HG03442 (cell line): ENCODE data around the gene MAP6.

Experiments
- ATAC-seq: cut with Tn5 transposase; IDR thresholded peaks from one replicate; pipeline ENCODE4 v1.9.1; 2021; ENCODE audit warnings: mild to moderate bottlenecking, moderate library complexity; ENCODE audit not compliant: unreplicated experiment

Gene MAP6

DNA sequence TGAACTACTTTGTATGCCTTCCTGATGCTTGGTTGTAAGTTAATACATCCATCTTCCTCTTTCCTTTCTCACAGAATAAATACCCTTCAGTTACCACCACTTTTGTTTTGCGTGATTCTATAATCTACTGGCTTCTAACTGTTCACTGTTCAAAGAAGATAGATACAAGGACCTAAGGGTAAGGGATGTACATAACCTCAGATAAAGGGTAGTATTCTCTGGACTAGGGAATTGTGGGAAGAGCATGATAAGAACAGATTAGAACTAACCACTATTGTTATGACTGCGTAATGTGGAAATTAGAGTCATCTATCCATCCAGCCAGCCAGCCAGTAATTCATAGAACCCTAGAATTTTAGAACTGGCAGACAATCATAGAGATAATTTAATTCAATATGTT lies 36.4 kb downstream of the MAP6 start:
- ATAC-seq: no peak

- no peak for ATAC-seq
These were observed 37.6 kb downstream of the MAP6 start for GRCh38 chr11:75631086-75631730.

GRCh38 chr11:75627906-75628668 lies 40.8 kb downstream of the MAP6 start:
- no peak for ATAC-seq

- ATAC-seq: no peak
These were observed 41.8 kb downstream of the MAP6 start for GRCh38 chr11:75626889-75627529.

DNA sequence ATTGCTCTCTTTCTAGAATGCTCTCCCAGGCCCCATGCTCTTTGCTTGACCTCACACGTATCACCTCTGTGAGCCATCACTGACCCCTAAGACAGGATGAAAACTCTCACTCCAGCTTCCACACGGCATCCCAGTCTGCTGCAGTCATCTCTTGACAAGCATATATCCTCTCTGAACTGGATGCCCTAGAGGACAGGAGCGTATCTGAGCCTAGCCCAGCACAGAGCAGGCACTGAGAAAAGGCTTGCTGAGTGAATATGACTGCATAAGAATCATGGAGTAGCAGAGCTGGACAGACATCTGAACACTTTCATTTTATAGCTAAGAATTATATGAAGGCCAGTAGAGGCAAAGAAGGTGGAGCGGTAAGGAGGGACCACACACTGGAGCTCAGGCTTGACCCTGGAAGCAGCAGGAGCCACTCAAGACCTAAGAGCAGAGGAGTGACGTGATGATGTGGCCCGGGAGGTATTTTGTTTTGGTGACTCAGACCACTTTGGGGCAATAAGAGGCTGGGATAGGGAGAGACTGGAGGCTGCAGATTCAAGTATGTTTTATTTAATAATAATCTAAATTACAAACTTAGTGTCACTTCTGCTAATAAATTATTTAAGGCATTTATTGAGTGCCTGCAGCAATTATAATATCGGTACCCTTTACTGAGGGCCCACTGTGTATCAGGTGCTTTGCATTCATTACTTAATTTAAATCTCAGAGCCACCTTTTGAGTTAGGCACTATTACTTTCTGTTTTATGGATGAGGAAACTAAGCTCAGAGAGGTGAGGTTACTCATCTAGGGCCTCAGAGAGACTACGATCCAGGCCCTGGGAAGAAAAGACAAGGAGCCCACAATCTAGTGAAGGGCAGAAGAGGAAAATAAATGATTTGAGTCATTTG lies 42.6 kb downstream of the MAP6 start:
- ATAC-seq: no peak

DNA sequence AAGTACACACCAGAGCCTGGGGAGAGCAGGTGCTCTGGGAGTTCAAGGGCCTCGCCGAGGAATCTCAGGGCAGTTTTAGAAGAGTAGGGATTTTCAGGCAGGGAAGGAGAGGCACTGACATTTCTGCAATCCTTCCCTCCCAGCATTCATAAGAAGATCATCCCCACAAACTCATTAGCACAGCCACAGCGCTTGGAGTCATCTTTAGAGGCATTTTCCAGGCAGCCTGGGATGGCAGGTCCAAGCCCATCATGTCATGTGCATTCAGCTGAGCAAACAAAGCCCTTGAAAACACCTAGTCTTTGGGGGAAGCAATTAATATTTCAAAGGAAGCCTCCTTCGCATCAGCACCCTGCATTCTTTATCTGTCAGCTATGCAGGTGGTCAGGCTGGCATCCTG lies 43.8 kb downstream of the MAP6 start:
- ATAC-seq: no peak

- ATAC-seq: no peak
These were observed 52.6 kb downstream of the MAP6 start for GRCh38 chr11:75616281-75616680.

GRCh38 chr11:75615751-75616150 lies 53.1 kb downstream of the MAP6 start:
- ATAC-seq: no peak

GRCh38 chr11:75611823-75612222 lies 57.0 kb downstream of the MAP6 start:
- ATAC-seq: no peak

- no peak for ATAC-seq
These were observed 62.7 kb downstream of the MAP6 start for GRCh38 chr11:75606099-75606498.

GRCh38 chr11:75603791-75604736 lies 64.8 kb downstream of the MAP6 start:
- no peak for ATAC-seq

GRCh38 chr11:75602951-75603350 lies 65.9 kb downstream of the MAP6 start:
- ATAC-seq: no peak

DNA sequence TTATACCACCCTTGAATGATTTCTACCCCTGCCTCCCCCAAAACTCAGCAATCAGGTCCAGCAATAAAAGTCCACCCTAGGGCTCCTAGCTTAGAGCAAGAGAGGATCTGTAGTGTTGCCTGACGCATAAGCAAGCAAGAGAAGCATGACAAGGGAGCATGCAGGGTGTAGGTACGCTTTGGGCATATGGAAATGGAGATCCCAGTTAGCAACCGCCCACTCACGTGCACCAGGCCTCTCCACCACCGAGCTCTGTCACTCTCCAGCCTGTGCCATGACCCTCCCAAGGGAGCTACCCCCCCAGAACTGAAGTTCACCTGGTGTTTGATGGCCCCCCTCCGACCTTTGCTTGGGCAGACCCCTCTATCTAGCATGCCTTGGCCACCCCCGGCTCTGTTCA lies 67.3 kb downstream of the MAP6 start:
- no peak for ATAC-seq

DNA sequence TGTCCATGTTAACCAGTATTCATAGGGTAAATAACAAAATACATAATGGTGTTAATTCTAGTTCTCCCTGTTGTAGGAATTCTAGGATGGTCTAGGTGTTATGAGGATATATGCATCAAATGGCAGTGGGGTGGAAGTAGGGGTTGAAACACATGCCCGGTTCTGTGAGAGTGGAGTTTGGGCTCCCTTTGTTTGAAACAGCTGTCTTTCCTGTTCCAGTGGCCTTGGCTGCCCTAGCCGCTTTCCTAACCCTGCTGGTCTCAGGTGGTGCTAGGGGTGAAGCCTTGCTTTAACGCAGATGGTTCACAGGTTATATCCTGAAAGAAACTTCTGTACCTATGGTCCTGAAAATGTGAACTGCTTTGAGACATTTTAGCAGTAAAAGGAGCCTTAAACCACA lies 68.5 kb downstream of the MAP6 start:
- no peak for ATAC-seq

- no peak for ATAC-seq
These were observed 69.9 kb downstream of the MAP6 start for GRCh38 chr11:75598900-75599299.

DNA sequence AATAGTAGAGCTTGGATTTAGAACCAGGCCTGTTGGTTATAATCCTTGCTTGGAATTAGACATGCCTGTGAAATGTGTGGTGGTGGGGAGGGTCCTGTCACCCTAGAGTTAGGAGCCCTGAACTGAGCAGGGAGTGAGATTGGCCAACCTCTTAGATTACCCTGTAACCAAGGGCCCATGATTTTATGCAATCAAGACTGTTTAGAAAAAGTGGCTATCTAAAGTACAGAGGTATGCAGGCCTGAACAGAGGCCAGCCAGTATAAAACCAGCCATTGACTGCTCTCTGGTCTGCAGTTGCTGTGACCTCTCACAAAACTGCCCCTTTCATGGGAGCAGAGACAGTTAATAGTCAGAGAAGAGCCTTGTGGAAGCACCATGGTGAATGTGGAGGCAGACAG lies 70.6 kb downstream of the MAP6 start:
- ATAC-seq: no peak

DNA sequence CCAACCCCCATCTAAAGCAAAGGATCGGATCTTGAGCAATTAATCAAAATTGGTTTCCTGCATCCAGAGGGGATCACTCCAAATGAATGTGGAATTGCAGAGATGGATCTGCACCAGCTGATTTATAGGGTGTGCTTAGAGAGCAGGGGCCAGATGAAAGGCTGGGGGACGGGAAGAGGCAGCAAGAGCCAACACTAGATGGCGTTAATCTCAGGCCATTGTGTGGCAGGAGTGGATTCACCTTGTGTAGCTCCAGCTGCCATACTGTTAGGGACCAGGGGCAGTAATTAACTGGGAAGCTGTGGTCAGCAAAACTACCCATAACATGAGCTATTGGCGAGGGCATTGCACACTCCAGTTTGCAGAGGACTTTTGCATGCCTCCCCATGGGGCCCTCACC lies 71.2 kb downstream of the MAP6 start:
- ATAC-seq: no peak

DNA sequence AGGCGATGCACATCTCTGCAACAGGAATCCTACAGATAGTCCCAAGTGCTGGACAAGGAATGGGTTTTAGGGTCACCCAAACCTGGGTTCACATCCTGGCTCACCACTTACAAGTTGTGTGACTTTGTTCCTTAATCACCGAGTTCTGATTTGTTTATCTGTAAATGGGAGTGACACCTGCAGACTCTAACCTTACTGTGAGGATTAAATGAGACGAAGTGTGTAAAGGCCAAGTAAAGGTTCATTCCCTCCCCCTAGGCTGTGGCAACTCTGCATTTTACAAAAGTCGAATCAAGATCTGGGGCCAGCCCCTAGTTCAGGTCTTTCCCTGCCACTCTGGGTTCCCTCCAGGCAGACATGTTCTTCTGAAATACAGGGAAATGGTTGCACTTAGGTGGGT lies 71.9 kb downstream of the MAP6 start:
- no peak for ATAC-seq

- ATAC-seq: no peak
These were observed 73.4 kb downstream of the MAP6 start for GRCh38 chr11:75595429-75595828.

GRCh38 chr11:75594211-75594610 lies 74.6 kb downstream of the MAP6 start:
- ATAC-seq: no peak
